ENCODE data around the gene IL1RN.

Gene IL1RN

DNA sequence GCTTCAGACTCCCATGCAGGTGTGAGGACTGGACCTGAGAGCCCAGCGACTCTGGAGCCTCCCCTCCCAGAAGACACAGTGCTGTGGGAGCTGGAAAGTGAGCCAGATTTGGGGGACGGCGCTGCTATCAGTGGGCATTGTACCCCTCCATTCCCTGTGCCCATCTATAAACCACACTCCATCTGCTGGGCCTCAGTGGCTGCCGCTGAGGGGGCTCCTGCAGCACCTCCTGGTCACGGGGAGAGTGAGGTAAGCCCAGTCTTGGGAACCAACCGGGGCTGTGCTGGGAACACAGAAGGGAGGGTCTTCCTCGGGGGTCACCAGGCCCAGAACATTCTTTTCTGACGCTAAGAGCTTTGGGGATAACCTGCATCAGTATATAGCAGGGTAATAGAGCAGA lies 55.9 kb downstream of the IL1RN start:
- TF ChIP-seq, protein P1, sequence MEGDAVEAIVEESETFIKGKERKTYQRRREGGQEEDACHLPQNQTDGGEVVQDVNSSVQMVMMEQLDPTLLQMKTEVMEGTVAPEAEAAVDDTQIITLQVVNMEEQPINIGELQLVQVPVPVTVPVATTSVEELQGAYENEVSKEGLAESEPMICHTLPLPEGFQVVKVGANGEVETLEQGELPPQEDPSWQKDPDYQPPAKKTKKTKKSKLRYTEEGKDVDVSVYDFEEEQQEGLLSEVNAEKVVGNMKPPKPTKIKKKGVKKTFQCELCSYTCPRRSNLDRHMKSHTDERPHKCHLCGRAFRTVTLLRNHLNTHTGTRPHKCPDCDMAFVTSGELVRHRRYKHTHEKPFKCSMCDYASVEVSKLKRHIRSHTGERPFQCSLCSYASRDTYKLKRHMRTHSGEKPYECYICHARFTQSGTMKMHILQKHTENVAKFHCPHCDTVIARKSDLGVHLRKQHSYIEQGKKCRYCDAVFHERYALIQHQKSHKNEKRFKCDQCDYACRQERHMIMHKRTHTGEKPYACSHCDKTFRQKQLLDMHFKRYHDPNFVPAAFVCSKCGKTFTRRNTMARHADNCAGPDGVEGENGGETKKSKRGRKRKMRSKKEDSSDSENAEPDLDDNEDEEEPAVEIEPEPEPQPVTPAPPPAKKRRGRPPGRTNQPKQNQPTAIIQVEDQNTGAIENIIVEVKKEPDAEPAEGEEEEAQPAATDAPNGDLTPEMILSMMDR (IDR thresholded peaks at IDR 0.05; ENCODE audit: control extremely low read depth, extremely low read depth, low read depth, missing control alignments), result no peak
- POLR2A ChIA-PET, result no interaction called here
- CTCF ChIA-PET, result interaction anchor here (0.8 to 4.7 kb wide), 7 partner anchors 8 to 65 kb away, joined by 3 to 24 read pairs (median 8); partner anchors contain the start of gene PSD4
- DNase-seq (ENCODE audit: extremely low spot score), result no peak
